ENCODE measurements around the gene HTR2C. TPM values are rescaled to one million over a fixed set of nuclear protein-coding genes. Genes with fewer than 3 reads are reported as not detected.
A peak's percentile ranks its signal among the peaks of the same experiment; 100 is the strongest.

HTR2C gene
- total RNA-seq, 2 donors from 2014 or later, result not detected

- DNase-seq (ENCODE audit: low spot score) (no peak), ATAC-seq (ENCODE audit: insufficient number of reproducible peaks, low FRiP score, low read depth) (no peak)
- H3K9me3 ChIP-seq, result no peaks in the 10 kb centered on the region
- no peak for TF ChIP-seq CTCF (IDR thresholded peaks at IDR 0.05)
- no peaks in the 10 kb centered on the region for H3K36me3 ChIP-seq
- H3K4me1 ChIP-seq (ENCODE audit: control insufficient read depth in 1 of 2, low read depth in 2 of 2), result no peaks in the 10 kb centered on the region
- H3K27me3 ChIP-seq (replicated peaks; ENCODE audit: insufficient read depth), result no peaks in the 10 kb centered on the region
- H3K4me3 ChIP-seq, result peak overlapping the region; percentile 16
- H3K27ac ChIP-seq, result peak overlapping the region in 1 of 2 donors; percentile 49
Observed at GRCh38 chrX:114787061-114787460, 203.2 kb downstream of the HTR2C start.

DNA sequence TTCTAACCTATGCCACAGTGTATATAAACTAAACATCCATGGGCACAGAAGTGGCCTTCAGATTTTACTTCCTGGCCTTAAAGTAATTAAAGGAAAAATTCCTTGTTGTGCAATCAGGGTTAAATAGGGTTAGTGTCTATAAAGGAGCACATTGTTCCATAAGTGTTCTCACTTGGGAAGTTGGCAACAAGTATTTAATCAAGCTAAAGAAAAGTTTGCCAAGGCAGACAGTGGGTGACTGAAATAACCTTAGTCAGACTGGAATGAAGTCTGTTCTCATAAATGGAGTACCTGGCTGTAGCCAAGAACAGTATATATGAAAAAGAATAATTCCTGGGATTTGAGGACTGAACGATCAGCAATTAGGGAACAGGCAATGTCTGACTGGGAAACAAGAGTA is 213.6 kb downstream of the HTR2C start:
- no peak for TF ChIP-seq CTCF (IDR thresholded peaks at IDR 0.05)
- H3K27me3 ChIP-seq (replicated peaks; ENCODE audit: insufficient read depth), result no peaks in the 10 kb centered on the region
- no peaks in the 10 kb centered on the region for H3K36me3 ChIP-seq
- H3K9me3 ChIP-seq, result no peaks in the 10 kb centered on the region
- DNase-seq (ENCODE audit: low spot score) (no peak), ATAC-seq (ENCODE audit: insufficient number of reproducible peaks, low FRiP score, low read depth) (no peak)
- H3K4me1 ChIP-seq (ENCODE audit: control insufficient read depth in 1 of 2, low read depth in 2 of 2), result peaks cover 0 to 8% of the 10 kb centered on the region in 2 donors
- no peak overlapping the region for H3K27ac ChIP-seq
- H3K4me3 ChIP-seq, result no peak overlapping the region

GRCh38 chrX:114798907-114799306 is 215.0 kb downstream of the HTR2C start:
- DNase-seq (ENCODE audit: low spot score) (no peak), ATAC-seq (ENCODE audit: insufficient number of reproducible peaks, low FRiP score, low read depth) (no peak)
- Histone ChIP-seq H3K4me1 (ENCODE audit: control insufficient read depth in 1 of 2, low read depth in 2 of 2) (peaks cover 0 to 8% of the 10 kb centered on the region in 2 donors), H3K27ac (no peak overlapping the region), H3K27me3 (replicated peaks; ENCODE audit: insufficient read depth) (no peaks in the 10 kb centered on the region), H3K4me3 (no peak overlapping the region), H3K36me3 (no peaks in the 10 kb centered on the region), H3K9me3 (no peaks in the 10 kb centered on the region)
- TF ChIP-seq CTCF (IDR thresholded peaks at IDR 0.05), result no peak

DNA sequence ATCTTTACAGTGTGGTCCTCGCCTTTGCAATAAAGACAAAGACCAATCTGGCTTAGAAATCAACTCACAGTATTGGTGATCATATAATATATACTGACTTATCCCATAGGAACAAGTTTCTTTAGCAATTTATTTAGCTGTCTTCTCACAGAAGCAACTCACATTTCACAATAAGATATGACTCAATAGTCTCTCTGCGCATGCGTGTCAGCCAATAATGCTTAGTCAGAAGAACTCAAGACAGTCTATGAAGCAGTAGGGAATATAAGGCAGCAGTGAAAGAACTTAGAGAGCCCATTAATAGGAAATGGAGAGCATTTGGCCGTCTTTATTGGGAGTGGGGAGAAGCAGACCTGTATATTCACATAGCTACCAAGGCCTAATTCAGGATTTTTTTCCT is 216.8 kb downstream of the HTR2C start:
- Histone ChIP-seq H3K9me3 (no peaks in the 10 kb centered on the region), H3K27me3 (replicated peaks; ENCODE audit: insufficient read depth) (no peaks in the 10 kb centered on the region), H3K27ac (no peak overlapping the region), H3K36me3 (no peaks in the 10 kb centered on the region), H3K4me1 (ENCODE audit: control insufficient read depth in 1 of 2, low read depth in 2 of 2) (peaks cover 0 to 8% of the 10 kb centered on the region in 2 donors), H3K4me3 (no peak overlapping the region)
- DNase-seq (ENCODE audit: low spot score) (no peak), ATAC-seq (ENCODE audit: insufficient number of reproducible peaks, low FRiP score, low read depth) (no peak)
- no peak for TF ChIP-seq CTCF (IDR thresholded peaks at IDR 0.05)

DNA sequence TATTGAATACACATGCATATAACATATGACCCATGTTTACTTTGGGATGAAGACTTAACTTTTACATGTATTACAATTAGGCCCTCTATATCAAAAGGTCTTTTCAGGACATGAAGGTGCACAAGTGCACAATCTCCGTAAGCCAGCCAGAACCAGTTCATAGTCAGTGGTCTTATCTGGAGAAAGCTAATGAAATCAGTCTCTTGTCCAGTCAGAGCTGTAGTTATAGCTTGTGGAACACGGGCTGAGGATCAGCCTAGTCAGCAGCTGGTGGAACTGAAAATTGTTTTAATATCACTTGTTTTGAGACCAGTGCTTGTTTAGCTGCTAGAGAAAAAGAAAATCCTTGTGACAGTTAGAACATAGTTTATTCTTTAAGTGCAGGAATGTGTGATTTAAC is 235.6 kb downstream of the HTR2C start:
- TF ChIP-seq CTCF (IDR thresholded peaks at IDR 0.05), result no peak
- H3K27me3 ChIP-seq (replicated peaks; ENCODE audit: insufficient read depth), result no peaks in the 10 kb centered on the region
- no peak overlapping the region for H3K4me3 ChIP-seq
- no peaks in the 10 kb centered on the region for H3K9me3 ChIP-seq
- no peak for DNase-seq (ENCODE audit: low spot score)
- H3K4me1 ChIP-seq (ENCODE audit: control insufficient read depth in 1 of 2, low read depth in 2 of 2), result no peaks in the 10 kb centered on the region
- no peak for ATAC-seq (ENCODE audit: insufficient number of reproducible peaks, low FRiP score, low read depth)
- no peaks in the 10 kb centered on the region for H3K36me3 ChIP-seq
- H3K27ac ChIP-seq, result no peak overlapping the region

Data from thoracic aorta (tissue), 2 donors.